Loucy (cell line): Measurements from ENCODE around the gene AGPAT2.
"Not testable (repeated sequence)": the region's sequence is repeated elsewhere in the genome, so short reads cannot be mapped to it uniquely, and the experiment has no call there.

Source experiments
- H2AFZ ChIP-seq: fragments of 200-600 bp; sonication (generic); 2 replicates; pipeline ENCODE4 v1.6.0; 2016; ENCODE audit warnings: antibody characterized with exemption, mild to moderate bottlenecking, low read length, moderate library complexity
- H3F3A ChIP-seq: fragments of 200-600 bp; 2 replicates; pipeline ENCODE4 v1.6.0; 2016; ENCODE audit warnings: antibody characterized with exemption, low read depth, mild to moderate bottlenecking
- H3K27me3 ChIP-seq: fragments of 200-600 bp; sonication (generic); 2 replicates; pipeline ENCODE4 v1.6.1; 2014; ENCODE audit warnings: low read length, mild to moderate bottlenecking; ENCODE audit not compliant: insufficient read depth, poor library complexity, severe bottlenecking
- H3K36me3 ChIP-seq: fragments of 200-600 bp; sonication (generic); 2 replicates; pipeline ENCODE4 v1.6.1; 2016; ENCODE audit warnings: low read length; ENCODE audit not compliant: insufficient read depth
- H3K4me1 ChIP-seq: fragments of 200-600 bp; sonication (generic); 2 replicates; pipeline ENCODE4 v1.5.1; 2014; ENCODE audit warnings: low read length, mild to moderate bottlenecking; ENCODE audit not compliant: insufficient read depth, poor library complexity, severe bottlenecking
- H3K4me2 ChIP-seq: fragments of 200-600 bp; sonication (generic); 2 replicates; pipeline ENCODE4 v1.6.0; 2014; ENCODE audit warnings: antibody characterized with exemption, low read length, low read depth, mild to moderate bottlenecking; ENCODE audit not compliant: poor library complexity, severe bottlenecking
- H3K4me3 ChIP-seq: fragments of 200-600 bp; sonication (generic); 2 replicates; pipeline ENCODE4 v1.5.1; 2014; ENCODE audit warnings: low read length, mild to moderate bottlenecking, mixed read lengths; ENCODE audit not compliant: poor library complexity, severe bottlenecking
- H3K79me2 ChIP-seq: fragments of 200-600 bp; sonication (generic); 2 replicates; pipeline ENCODE4 v1.6.1; 2014; ENCODE audit warnings: low read length; ENCODE audit not compliant: insufficient read depth
- H3K9ac ChIP-seq: fragments of 200-600 bp; sonication (generic); 2 replicates; pipeline ENCODE4 v1.6.0; 2014; ENCODE audit warnings: mild to moderate bottlenecking, low read depth, low read length, moderate library complexity; ENCODE audit not compliant: poor library complexity, severe bottlenecking
- H3K9me2 ChIP-seq: fragments of 200-600 bp; sonication (generic); replicated peaks from 2 replicates; pipeline ENCODE4 v1.6.1; 2016; ENCODE audit warnings: low read depth, low read length, mixed read lengths
- H3K9me3 ChIP-seq: fragments of 200-600 bp; sonication (generic); 2 replicates; pipeline ENCODE4 v1.6.1; 2014; ENCODE audit warnings: mild to moderate bottlenecking, antibody characterized with exemption, low read length, low read depth; ENCODE audit not compliant: insufficient read depth
- H4K20me1 ChIP-seq: fragments of 200-600 bp; sonication (generic); 2 replicates; pipeline ENCODE4 v1.6.0; 2014; ENCODE audit warnings: antibody characterized with exemption, low read length, mild to moderate bottlenecking; ENCODE audit not compliant: insufficient read depth, poor library complexity, severe bottlenecking
- CTCF ChIP-seq: fragments of 200-600 bp; sonication (generic); conservative IDR thresholded peaks from 2 replicates; pipeline ENCODE4 v1.5.1; 2014; ENCODE audit warnings: mild to moderate bottlenecking, antibody characterized with exemption, low read length
- EZH2phosphoT487 ChIP-seq: fragments of 200-600 bp; IDR thresholded peaks from 2 replicates; pipeline ENCODE4 v1.6.1; 2018; ENCODE audit warnings: antibody characterized with exemption, mild to moderate bottlenecking, moderate library complexity, borderline replicate concordance

The AGPAT2 gene

GRCh38 chr9:136705564-136705963 is 18.3 kb upstream of the AGPAT2 start:
- no peaks in the 10 kb centered on the region for H3K79me2 ChIP-seq
- H3K4me3 ChIP-seq, result no peak overlapping the region
- H4K20me1 ChIP-seq, result no peaks in the 10 kb centered on the region
- no peaks in the 10 kb centered on the region for H3K9me2 ChIP-seq
- H3K4me1 ChIP-seq, result no peaks in the 10 kb centered on the region
- H3K27me3 ChIP-seq, result no peaks in the 10 kb centered on the region
- TF ChIP-seq CTCF (no peak), EZH2phosphoT487 (no peak)
- H3K36me3 ChIP-seq, result no peaks in the 10 kb centered on the region
- no peaks in the 10 kb centered on the region for H3F3A ChIP-seq
- H3K4me2 ChIP-seq, result no peak overlapping the region
- no peaks in the 10 kb centered on the region for H3K9me3 ChIP-seq
- no peak overlapping the region for H3K9ac ChIP-seq
- H2AFZ ChIP-seq, result no peak overlapping the region

GRCh38 chr9:136704741-136705140 is 17.5 kb upstream of the AGPAT2 start:
- not testable (repeated sequence) for H2AFZ ChIP-seq, H3K9ac ChIP-seq, H3K4me2 ChIP-seq, H3K36me3 ChIP-seq, H4K20me1 ChIP-seq, H3K9me3 ChIP-seq, H3K9me2 ChIP-seq, H3F3A ChIP-seq, H3K4me1 ChIP-seq, H3K27me3 ChIP-seq, H3K79me2 ChIP-seq, H3K4me3 ChIP-seq

- Histone ChIP-seq H3K27me3 (no peaks in the 10 kb centered on the region), H3K4me3 (no peak overlapping the region), H4K20me1 (no peaks in the 10 kb centered on the region), H3K9ac (no peak overlapping the region), H3K4me1 (no peaks in the 10 kb centered on the region), H3K4me2 (no peak overlapping the region), H3K9me3 (no peaks in the 10 kb centered on the region), H3K36me3 (no peaks in the 10 kb centered on the region), H2AFZ (no peak overlapping the region), H3K79me2 (no peaks in the 10 kb centered on the region), H3F3A (no peaks in the 10 kb centered on the region), H3K9me2 (no peaks in the 10 kb centered on the region)
- no peak for TF ChIP-seq EZH2phosphoT487
- TF ChIP-seq CTCF, result no peak
Observed at GRCh38 chr9:136703276-136703860, 16.1 kb upstream of the AGPAT2 start.

- Histone ChIP-seq H3K4me3 (no peak overlapping the region), H3K4me1 (no peaks in the 10 kb centered on the region), H3K9me2 (no peaks in the 10 kb centered on the region), H3K36me3 (no peaks in the 10 kb centered on the region), H3F3A (no peaks in the 10 kb centered on the region), H3K4me2 (peak overlapping the region; percentile 46), H3K27me3 (no peaks in the 10 kb centered on the region), H4K20me1 (no peaks in the 10 kb centered on the region), H3K9ac (no peak overlapping the region), H3K79me2 (no peaks in the 10 kb centered on the region), H3K9me3 (no peaks in the 10 kb centered on the region), H2AFZ (peak overlapping the region; percentile 34; the same call in 1 of the 2 replicates)
- no peak for TF ChIP-seq CTCF
- no peak for TF ChIP-seq EZH2phosphoT487
Observed at GRCh38 chr9:136701668-136702053, 14.4 kb upstream of the AGPAT2 start.
